Esophagus squamous epithelium (tissue), 4 donors: ENCODE results near the gene LIPM.

Source experiments
- CTCF ChIP-seq, 6 experiments: fragments of 450-650 bp in 4 of 6; fragments of 200-600 bp in 2 of 6; sonication (generic) in 2 of 6; IDR thresholded peaks; one replicate each; pipeline ENCODE4 v1.5.1; 2016 to 2019; ENCODE audit warnings: antibody characterized with exemption in 6 of 6, mild to moderate bottlenecking in 4 of 6, moderate library complexity in 4 of 6
- POLR2A ChIP-seq, 4 donors: fragments of 450-650 bp; IDR thresholded peaks; one replicate each; pipeline ENCODE4 v1.6.1; 2017; ENCODE audit warnings: antibody characterized with exemption in 4 of 4, mild to moderate bottlenecking in 4 of 4, moderate library complexity in 3 of 4

- TF ChIP-seq POLR2A (IDR thresholded peaks at IDR 0.05), result no peak
- no peak for TF ChIP-seq CTCF (IDR thresholded peaks at IDR 0.05)
Observed at GRCh38 chr10:88813200-88813599, 10.7 kb downstream of the LIPM start.
